SIG-M5 treated with dmso at 0.1 percent for 504 hours (cell line): ENCODE results near the gene RAB36.
"Not testable (repeated sequence)": the region's sequence is repeated elsewhere in the genome, so short reads cannot be mapped to it uniquely, and the experiment has no call there.

Experiments used
- DNase-seq: peaks from one replicate; lab custom pipeline; 2025; ENCODE audit not compliant: unreplicated experiment; lab: John Stamatoyannopoulos, UW

Gene RAB36

GRCh38 chr22:23120415-23120899 is 24.8 kb upstream of the RAB36 start:
- no peak for DNase-seq

GRCh38 chr22:23121000-23121421 is 24.3 kb upstream of the RAB36 start:
- DNase-seq, result no peak

GRCh38 chr22:23121424-23121823 is 23.9 kb upstream of the RAB36 start:
- DNase-seq, result peak; percentile 1

GRCh38 chr22:23122216-23122957 is 22.9 kb upstream of the RAB36 start:
- no peak for DNase-seq

GRCh38 chr22:23122992-23123803 is 22.1 kb upstream of the RAB36 start:
- DNase-seq, result no peak

DNA sequence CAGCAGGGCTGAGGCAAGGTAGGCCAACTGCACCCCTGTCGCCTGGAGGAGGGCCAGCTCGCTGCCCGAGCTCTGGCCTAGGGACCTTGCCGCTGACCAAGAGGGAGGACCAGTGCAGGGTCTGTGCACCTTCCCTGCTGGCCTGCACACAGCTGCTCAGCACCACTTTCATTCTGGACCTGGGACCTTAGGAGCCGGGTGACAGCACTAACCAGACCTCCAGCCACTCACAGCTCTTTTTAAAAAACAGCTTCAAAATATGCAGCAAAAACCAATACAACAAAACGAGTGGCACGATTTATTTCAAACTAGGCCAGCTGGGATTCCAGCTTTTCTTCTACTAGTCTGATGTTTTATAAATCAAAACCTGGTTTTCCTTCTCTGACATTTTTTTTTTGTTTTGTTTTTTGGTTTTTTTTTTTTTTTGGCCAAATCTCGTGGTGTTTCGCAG is 21.4 kb upstream of the RAB36 start:
- no peak for DNase-seq

DNA sequence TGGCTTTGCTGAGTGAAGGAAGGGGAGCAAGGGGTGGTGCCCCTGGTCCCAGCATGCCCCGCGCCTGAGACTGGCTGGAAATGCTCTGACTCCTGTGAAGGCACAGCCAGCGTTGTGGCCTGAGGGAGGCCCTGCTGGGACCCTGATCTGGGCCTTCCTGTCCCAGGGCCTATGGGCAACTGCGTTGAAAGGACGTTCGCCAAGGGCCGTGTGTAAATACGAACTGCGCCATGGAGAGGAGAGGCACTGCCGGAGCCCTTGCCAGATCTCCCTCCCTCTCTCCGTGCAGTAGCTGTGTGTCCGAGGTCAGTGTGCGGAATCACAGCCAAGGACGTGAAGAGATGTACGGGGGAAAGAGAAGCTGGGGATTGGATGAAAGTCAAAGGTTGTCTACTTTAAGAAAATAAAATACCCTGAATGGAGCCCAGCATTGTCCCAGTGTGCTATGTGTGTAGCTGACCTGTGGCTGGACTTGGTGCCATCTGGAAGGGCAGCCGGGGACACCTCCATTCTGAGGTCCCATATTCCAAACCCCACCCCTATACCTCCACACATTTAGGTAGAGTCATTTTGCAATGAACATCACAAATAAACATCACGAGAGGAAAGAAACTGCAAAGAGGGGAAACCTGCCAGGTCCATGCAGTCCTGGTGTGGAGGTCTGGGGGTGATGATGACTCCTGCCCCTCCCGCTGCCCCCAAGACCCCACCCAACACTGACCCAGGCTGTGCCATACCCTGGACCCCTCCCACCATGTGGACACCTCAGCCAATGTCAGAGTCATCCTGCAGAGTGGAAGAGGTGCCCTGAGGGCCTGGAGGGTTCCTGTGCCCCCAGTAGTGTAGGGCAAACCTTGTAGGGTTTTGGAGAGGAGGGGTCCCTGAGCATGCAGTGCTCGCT is 20.4 kb upstream of the RAB36 start:
- DNase-seq, result no peak

GRCh38 chr22:23125512-23126103 is 19.7 kb upstream of the RAB36 start:
- DNase-seq, result no peak

GRCh38 chr22:23126165-23127054 is 18.9 kb upstream of the RAB36 start:
- DNase-seq, result no peak

- DNase-seq, result no peak
Measured at GRCh38 chr22:23127055-23127756, 18.1 kb upstream of the RAB36 start.

GRCh38 chr22:23127788-23128187 is 17.5 kb upstream of the RAB36 start:
- no peak for DNase-seq

- DNase-seq, result peak; percentile 43
Measured at GRCh38 chr22:23128269-23129108, 16.8 kb upstream of the RAB36 start.

DNA sequence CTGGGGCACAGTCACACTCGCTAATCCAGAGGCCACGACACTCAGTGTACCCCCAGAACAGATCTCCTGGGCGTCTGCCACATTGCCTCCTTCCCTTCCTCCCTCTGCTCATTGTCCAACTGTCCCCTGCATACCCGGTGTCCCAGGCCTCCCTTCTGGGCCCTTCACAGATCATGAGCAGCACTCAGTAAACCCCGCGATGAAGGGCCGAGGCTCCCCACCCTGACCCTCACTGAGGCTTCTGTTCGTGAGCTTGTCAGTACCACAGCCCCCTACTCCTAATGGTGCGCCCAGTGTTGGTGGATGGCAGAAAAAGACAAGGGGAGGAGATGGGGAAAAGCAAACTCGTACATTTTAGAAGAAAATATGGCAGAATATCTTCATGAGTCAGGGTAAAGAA is 16.1 kb upstream of the RAB36 start:
- DNase-seq, result no peak

DNA sequence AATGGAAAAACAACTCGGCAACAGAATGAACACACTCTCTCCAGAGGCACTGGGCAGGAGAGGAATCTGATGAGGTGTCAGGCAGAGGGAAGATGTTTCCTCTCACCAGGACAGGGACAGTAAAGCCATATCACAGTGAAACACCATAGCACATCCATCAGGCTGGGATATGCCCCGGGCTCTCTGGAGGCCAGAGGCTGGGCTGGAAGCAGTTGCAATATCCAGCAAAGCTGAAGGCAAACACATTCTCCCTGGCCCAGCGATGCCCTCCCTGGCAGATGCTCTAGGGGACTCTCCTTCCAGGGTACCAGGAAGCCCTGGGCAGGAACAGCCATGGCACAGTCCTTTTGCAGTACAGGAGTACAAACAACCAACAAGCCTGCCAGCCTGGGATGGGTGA is 14.6 kb upstream of the RAB36 start:
- DNase-seq, result no peak

DNA sequence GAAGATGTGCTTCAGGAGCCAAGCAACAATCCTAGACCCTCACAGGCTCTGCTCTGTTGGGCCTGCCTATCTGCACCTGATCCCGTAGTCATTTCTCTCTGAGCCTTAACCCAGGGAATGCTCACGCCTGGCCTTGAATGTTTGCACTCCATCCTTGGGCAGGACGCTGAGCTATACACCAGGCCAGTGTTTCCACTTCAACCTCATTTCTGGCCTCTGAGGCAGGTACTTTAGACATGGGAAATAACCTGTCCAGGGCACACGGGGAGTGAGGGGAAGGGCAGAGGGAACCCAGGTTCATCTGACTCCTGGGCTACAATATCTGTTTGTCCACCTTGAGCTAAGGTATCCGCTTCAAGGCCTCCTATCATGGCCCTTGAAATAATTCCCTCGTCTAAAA is 13.3 kb upstream of the RAB36 start:
- DNase-seq, result no peak

DNA sequence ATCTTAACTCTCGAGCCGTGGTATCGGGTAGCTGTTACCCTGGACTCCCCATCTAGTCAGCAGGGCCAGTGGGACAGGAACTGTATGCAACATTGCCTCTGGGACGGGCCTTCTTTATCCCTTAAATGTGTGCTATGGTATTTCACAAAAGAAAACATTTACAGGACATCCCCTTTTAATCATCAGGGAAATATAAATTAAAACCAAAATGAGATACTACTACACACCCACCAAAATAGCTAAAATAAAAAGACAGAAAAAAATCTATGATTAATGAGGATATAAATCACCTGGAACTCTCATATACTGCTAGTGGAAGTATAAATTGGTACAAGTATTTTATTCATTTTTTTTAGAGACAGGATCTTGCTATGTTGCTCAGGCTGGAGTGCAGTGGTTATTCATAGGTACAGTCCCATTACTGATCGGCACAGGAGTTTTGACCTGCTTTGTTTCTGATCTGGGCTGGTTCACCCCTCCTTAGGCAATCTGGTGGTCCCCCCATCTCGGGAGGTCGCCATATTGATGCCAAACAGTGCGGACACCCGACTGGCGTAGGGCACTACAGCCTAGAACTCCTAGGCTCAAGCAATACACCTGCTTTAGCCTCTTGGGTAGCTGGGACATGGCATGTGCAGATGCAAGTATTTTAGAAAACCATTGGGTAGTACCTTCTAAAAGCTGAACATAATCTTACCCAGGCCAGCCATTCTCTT is 12.7 kb upstream of the RAB36 start:
- DNase-seq, result no peak

DNA sequence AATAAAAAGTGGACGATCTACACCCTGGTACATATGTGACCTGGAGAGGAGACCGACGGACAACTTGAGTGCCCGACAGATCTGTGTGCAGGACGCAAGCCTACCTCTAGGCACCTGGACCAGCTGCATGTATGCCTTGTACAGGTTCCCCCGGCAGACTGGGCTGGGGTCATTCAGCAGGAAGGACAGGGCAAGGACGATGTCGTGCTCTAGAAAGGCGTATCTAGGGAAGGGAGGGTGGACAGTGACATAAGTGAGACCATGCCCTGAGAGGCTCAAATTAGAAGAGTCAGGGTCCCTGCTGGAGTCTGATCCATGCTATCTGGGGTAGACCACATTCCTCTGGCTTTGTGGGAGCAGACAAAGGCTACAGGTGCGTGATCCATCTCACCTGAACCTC is 11.4 kb upstream of the RAB36 start:
- DNase-seq, result no peak

GRCh38 chr22:23136991-23137390 is 8.3 kb upstream of the RAB36 start:
- DNase-seq, result not testable (repeated sequence)
